Rectal smooth muscle tissue (tissue), 1 donor: ENCODE measurements around the gene ATP13A3.
A peak's percentile ranks its signal among the peaks of the same experiment; 100 is the strongest.

Source experiments
- H3K27ac ChIP-seq: one replicate; pipeline ENCODE4 v1.7.0; 2013; ENCODE audit warnings: low read depth, low read length, inconsistent platforms
- H3K27me3 ChIP-seq: one replicate; pipeline ENCODE4 v1.7.0; 2013; ENCODE audit warnings: low read length; ENCODE audit not compliant: control insufficient read depth, insufficient read depth
- H3K36me3 ChIP-seq: one replicate; pipeline ENCODE4 v1.7.0; 2013; ENCODE audit warnings: low read length; ENCODE audit not compliant: control insufficient read depth, insufficient read depth
- H3K4me1 ChIP-seq: one replicate; pipeline ENCODE4 v1.7.0; 2013; ENCODE audit warnings: low read length; ENCODE audit not compliant: control insufficient read depth, insufficient read depth
- H3K4me3 ChIP-seq: one replicate; pipeline ENCODE4 v1.7.0; 2013; ENCODE audit warnings: low read length
- H3K9ac ChIP-seq: one replicate; pipeline ENCODE4 v1.7.0; 2013; ENCODE audit warnings: low read length

The ATP13A3 gene

DNA sequence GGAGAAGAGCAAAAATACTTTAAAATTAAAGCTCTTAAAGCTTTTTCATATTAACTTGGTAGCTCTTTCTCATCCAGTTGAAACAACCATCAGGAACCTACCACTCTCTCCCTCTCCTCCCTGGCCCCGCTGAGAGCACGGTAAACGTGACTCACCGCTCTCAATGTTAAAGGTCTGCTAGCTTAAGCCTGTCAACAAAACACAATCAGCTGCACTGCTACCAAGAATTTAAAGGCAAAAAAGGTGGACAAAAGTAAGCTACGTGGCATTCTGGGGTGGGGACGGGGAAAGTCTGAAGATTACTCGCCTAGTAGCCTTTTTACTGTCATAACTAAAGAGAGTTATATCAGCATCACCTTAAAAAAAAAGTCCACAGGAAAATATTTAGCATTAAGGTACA lies 79.4 kb downstream of the ATP13A3 start:
- H3K4me1 ChIP-seq: no peaks in the 10 kb centered on the region
- no peak overlapping the region for H3K9ac ChIP-seq
- H3K27ac ChIP-seq: no peak overlapping the region
- no peaks in the 10 kb centered on the region for H3K27me3 ChIP-seq
- H3K36me3 ChIP-seq: peaks cover 8% of the 10 kb centered on the region
- H3K4me3 ChIP-seq: no peak overlapping the region

DNA sequence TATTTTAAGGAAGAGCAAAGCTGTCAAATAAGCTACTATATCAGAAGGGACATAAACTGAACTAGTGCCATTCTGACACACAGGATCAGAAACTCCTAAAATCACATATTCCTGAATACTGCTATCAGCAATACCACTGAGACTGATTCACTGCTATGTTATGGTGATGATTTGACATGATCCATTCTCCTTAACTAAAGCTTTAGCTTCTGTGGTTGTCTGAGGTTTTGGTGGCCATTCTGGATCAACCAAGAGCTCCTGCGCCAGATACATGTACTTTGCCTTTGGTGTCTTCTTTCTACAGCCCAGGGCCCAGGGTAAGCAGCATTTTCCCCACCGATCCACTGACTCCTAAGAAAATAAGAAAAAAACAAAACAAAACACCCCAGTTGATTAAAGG lies 81.0 kb downstream of the ATP13A3 start:
- Histone ChIP-seq H3K4me1 (no peaks in the 10 kb centered on the region), H3K9ac (no peak overlapping the region), H3K36me3 (peaks cover 5% of the 10 kb centered on the region), H3K4me3 (no peak overlapping the region), H3K27ac (no peak overlapping the region), H3K27me3 (no peaks in the 10 kb centered on the region)

DNA sequence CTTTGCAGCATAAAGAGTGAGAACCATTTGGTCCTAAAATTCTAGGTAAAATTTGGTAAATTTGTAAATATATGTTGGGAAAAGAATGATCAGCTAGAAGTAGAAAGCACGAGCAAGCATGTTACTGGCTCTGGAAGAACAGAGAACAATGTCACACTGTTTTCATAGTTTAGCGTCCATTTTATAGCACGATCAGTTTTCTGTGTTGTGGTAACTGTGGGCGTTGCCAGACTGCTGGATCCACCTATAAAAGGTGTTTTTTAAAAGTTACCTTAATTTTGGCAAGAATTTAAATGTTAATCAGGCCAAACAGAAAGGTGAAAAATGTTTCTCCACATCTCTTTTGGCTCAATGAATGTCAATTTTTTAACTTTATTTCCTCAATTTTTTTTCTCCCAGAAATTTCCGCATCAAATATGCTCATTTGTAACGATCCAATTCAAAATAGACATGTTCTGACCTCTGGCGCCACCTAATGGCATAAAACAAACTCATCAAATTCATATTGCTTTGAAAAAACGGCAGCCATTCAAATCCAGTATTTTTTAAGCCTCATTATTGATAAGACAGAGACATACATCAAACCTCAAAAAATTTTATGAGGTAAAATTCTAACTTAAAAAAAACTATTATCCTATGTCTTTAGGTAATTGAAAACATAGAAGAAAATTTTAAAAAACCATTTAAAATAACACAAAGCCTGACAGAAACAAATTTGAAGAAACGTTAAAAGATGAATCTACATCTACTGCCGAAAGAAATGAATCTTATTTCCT lies 82.2 kb downstream of the ATP13A3 start:
- Histone ChIP-seq H3K4me1 (no peaks in the 10 kb centered on the region), H3K9ac (no peak overlapping the region), H3K36me3 (peaks cover 5% of the 10 kb centered on the region), H3K27ac (no peak overlapping the region), H3K4me3 (no peak overlapping the region), H3K27me3 (no peaks in the 10 kb centered on the region)

DNA sequence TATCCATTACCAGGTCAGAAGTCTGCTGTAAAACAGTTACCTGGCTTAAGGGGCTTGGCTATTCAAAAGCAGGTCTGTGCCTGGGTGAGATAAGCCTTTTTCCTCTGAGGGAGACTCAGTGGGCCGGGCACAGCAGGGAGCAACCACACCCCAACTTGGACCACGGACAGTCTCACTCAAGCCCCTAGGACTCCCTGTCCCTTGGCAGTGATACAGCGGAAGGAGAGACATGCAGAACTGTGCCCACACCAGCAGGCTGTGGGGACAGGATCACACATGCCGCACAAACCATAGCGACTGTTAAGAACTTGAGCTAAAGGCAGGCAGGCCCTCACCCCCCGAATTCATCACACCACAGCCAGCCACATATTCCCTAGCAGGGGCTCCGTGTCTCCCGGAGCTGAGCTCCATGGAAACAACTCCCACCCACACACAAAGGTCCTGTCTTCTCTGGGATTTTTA lies 84.9 kb downstream of the ATP13A3 start:
- H3K4me1 ChIP-seq: no peaks in the 10 kb centered on the region
- H3K4me3 ChIP-seq: no peak overlapping the region
- no peaks in the 10 kb centered on the region for H3K36me3 ChIP-seq
- H3K27ac ChIP-seq: no peak overlapping the region
- peaks cover 2% of the 10 kb centered on the region for H3K27me3 ChIP-seq
- H3K9ac ChIP-seq: no peak overlapping the region

DNA sequence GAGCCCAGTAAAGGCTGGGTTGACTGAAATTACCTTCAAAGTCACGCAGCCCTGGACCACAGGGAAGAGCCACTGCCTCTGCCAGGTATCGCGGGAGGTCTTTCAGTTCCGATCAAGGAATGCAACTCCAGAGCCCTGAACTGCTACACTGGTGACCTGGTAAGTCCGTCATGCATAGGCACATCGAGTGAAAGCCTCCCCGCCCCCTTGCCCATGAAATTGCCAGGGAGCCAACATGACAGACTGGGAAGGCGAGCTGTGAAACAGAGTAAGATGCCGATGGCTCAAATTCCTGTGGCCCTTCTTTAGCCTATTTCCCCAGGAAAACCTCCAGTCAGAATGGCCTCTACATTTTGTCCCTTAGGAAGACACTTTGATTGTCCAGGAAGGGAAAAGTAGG lies 85.5 kb downstream of the ATP13A3 start:
- no peaks in the 10 kb centered on the region for H3K36me3 ChIP-seq
- H3K4me3 ChIP-seq: no peak overlapping the region
- peaks cover 2% of the 10 kb centered on the region for H3K27me3 ChIP-seq
- no peaks in the 10 kb centered on the region for H3K4me1 ChIP-seq
- no peak overlapping the region for H3K9ac ChIP-seq
- H3K27ac ChIP-seq: no peak overlapping the region

DNA sequence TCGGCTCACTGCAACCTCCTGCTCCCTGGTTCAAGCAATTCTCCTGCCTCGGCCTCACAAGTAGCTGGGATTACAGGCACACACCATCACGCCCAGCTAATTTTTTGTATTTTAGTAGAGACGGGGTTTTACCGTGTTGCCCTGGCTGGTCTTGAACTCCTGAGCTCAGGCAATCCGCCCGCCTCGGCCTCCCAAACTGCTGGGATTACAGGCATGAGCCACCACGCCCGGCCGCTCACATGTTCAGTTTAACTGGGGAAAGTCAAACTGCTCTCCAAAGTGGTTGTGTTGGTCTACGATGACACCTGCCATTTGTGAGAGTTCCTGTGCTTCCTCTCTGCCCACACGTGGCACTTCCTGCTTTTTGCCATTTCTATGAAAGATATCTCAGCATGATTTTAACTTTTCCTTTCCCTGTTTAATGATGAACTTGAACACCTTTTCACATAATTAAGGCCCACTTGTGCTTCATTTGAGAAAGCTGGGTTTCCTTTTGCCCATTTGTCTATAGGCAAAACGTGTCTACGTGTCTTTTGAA lies 86.9 kb downstream of the ATP13A3 start:
- peaks cover 2% of the 10 kb centered on the region for H3K27me3 ChIP-seq
- no peak overlapping the region for H3K27ac ChIP-seq
- H3K9ac ChIP-seq: no peak overlapping the region

DNA sequence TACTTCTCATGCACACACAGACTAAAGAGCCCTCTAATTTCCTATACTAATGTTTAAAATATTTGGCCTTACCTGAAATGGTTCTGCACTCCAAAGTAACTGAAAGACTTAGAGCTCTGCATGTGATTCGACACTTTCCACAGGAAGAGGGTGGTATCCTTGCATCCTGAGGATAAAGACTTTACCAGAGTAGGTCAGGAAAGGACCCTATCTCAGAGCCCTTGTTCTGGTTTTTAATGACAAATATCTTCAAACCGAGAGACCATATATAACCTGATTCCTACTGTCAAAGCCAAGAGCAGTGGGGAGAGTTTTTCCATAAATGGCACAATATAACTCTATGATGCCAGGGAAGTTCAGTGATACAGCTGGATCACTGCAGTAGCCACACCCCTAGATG lies 87.6 kb downstream of the ATP13A3 start, which contains the start of gene GP5:
Gene GP5 (minus strand): TSS at position 101 of the 400 bp plus-strand sequence. CDS start 984 bp downstream, outside the sequence.
- peaks cover 2% of the 10 kb centered on the region for H3K27me3 ChIP-seq
- H3K4me3 ChIP-seq: peak within 1 kb of the TSS; percentile 14
- H3K9ac ChIP-seq: no peak within 1 kb of the TSS
- H3K27ac ChIP-seq: no peak within 1 kb of the TSS
- no peaks in the 10 kb centered on the region for H3K4me1 ChIP-seq
- no peaks in the 10 kb centered on the region for H3K36me3 ChIP-seq

More for the DNA sequence above, 86.9 kb downstream of the ATP13A3 start:
- no peak overlapping the region for H3K4me3 ChIP-seq
- no peaks in the 10 kb centered on the region for H3K4me1 ChIP-seq
- no peaks in the 10 kb centered on the region for H3K36me3 ChIP-seq

DNA sequence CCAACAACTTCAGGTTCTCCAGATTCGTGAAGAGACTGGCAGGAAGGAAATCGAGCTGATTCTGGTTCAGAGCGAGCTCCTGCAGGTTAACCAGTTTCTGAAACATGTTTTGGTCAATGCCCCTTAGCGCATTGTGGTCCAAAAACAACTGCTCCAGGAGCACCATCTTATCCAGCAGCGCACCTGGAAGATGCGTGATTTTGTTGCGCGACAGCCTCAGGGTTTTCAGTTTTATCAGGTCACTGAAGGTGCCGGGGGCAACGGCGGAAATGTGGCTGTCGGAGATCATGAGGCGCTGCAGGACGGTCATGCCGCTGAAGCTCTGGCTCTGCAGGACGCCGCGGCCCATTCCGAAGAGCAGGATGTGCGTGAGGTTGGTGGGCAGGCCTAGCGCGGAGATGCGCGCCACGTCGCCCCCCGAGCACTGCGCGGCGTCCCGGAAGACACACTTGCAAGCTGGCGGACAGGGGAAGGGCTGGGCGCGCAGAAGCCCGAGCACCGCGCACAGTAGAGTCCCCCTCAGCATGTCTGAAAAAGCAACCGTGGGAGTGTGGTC lies 89.0 kb downstream of the ATP13A3 start:
- Histone ChIP-seq H3K27ac (no peak overlapping the region), H3K9ac (no peak overlapping the region), H3K4me3 (peak overlapping the region; percentile 14), H3K4me1 (no peaks in the 10 kb centered on the region), H3K36me3 (no peaks in the 10 kb centered on the region), H3K27me3 (peaks cover 2% of the 10 kb centered on the region)

DNA sequence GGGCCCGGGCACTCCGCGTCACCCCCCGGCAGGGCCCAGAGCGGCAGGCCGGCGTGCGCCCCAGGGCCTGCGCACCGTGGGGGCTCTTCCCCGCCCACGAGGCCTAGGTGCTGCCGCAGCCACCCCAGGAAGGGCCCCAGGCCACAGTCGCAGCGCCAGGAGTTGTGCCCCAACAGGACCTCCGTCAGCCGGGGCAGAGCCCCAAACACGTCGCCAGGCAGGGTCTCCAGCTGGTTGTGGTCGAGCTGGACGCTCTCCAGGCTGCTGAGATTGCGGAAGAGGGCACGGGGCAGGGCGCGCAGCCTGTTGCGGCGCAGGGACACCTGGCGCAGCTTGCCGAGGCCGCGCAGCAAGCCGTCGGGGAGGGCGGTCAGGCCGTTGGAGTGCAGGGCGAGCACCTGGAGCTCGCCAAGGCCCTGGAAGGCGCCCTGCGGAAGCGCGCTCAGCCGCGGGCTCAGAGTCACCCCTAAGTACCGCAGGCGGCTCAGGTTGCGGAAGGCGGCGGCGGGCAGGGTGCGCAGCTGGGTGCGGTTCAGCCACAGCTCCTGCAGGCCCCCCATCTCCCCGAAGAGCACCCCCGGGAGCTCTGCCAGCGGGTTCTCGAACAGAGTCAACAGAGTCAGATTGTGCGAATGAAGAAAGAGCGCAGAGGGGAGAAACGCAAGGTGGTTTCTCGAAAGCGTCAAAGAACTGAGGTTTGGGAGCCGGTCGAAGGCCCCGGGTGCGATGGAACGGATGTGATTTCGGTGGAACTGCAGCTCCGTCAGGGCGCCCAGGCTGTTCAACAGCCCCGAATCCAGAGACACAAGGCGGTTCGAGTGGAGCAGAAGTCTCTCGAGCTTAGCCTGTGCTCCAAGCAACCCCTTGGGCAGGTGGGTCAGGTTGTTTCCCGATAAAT lies 89.7 kb downstream of the ATP13A3 start:
- H3K36me3 ChIP-seq: no peaks in the 10 kb centered on the region
- no peak overlapping the region for H3K27ac ChIP-seq
- no peaks in the 10 kb centered on the region for H3K4me1 ChIP-seq
- H3K9ac ChIP-seq: no peak overlapping the region
- peaks cover 2% of the 10 kb centered on the region for H3K27me3 ChIP-seq
- H3K4me3 ChIP-seq: peak overlapping the region; percentile 29

DNA sequence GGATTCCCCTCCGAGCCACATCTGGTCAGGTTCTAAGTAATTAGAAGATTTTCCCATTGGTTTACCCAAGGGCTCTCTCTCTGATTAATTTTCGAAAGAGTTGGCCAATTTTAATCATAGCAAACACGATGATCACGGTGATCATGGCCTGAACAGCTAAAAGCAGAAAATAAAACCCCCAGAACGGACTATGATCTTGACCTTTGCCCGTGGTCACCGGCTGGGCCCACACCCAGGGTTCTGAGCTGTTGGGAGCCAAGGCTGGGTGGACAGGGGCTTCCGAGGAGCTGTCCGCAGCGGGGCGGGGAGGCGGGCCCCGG lies 90.3 kb downstream of the ATP13A3 start:
- no peaks in the 10 kb centered on the region for H3K4me1 ChIP-seq
- H3K27ac ChIP-seq: no peak overlapping the region
- peak overlapping the region; percentile 11 for H3K9ac ChIP-seq
- peak overlapping the region; percentile 29 for H3K4me3 ChIP-seq
- no peaks in the 10 kb centered on the region for H3K36me3 ChIP-seq
- H3K27me3 ChIP-seq: peaks cover 2% of the 10 kb centered on the region

DNA sequence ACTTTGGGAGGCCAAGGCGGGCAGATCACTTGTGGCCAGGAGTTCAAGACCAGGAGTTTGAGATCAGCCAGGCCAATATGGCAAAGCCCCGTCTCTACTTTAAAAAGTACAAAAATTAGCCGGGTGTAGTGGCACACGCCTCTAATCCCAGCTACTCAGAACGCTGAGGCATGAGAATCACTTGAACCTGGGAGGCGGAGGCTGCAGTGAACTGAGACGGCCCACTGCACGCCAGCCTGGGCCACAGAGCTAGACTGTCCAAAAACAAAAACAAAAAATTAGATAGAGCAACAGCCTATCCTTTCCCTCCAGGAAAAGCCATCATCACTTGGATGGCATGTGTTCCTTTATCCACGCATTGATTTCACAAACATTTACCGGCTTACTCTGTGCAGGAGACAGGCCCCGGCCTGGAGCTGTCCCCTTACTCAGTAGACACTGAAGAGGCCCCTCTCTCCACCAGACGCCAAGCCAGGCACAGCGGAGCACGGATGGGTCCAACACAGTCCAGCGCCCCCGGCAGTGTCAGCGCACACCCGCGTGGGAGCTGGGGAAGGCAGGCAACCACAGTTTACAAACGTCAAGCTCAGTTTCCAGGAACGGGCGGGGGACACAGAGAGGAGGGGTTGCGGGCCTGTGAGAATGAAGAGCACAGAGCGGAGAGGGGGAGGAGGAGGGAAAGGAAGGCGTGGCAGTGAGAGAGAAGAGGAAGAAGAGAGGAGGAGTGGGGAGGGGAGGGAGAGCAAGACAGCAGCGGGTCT lies 90.8 kb downstream of the ATP13A3 start:
- peak overlapping the region; percentile 29 for H3K4me3 ChIP-seq

More for the DNA sequence above, 90.8 kb downstream of the ATP13A3 start:
- peak overlapping the region; percentile 24 for H3K27ac ChIP-seq
- no peaks in the 10 kb centered on the region for H3K36me3 ChIP-seq
- H3K4me1 ChIP-seq: no peaks in the 10 kb centered on the region
- peaks cover 2% of the 10 kb centered on the region for H3K27me3 ChIP-seq
- peak overlapping the region; percentile 11 for H3K9ac ChIP-seq
